Measurements from ENCODE around the gene TSPOAP1.

The TSPOAP1 gene

GRCh38 chr17:58339755-58340404 is 11.3 kb upstream of the TSPOAP1 start:
- no peak for DNase-seq

GRCh38 chr17:58338841-58339754 is 10.5 kb upstream of the TSPOAP1 start:
- DNase-seq: peak in 1 of 4 experiments; percentile 34

GRCh38 chr17:58338454-58338840 is 9.9 kb upstream of the TSPOAP1 start:
- no peak for DNase-seq

GRCh38 chr17:58337600-58338453 is 9.2 kb upstream of the TSPOAP1 start:
- DNase-seq: peak; percentile 79 to 84 (median 82)

GRCh38 chr17:58337210-58337599 is 8.6 kb upstream of the TSPOAP1 start:
- peak in 1 of 4 experiments; percentile 28 for DNase-seq

GRCh38 chr17:58336456-58337209 is 8.0 kb upstream of the TSPOAP1 start:
- no peak for DNase-seq

- DNase-seq: peak in 2 of 4 experiments; percentile 41 to 49
Measured at GRCh38 chr17:58335779-58336455, 7.3 kb upstream of the TSPOAP1 start.

GRCh38 chr17:58335061-58335731 is 6.6 kb upstream of the TSPOAP1 start:
- no peak for DNase-seq

GRCh38 chr17:58334661-58335060 is 6.1 kb upstream of the TSPOAP1 start:
- no peak for DNase-seq

- DNase-seq: no peak
Measured at GRCh38 chr17:58334256-58334655, 5.7 kb upstream of the TSPOAP1 start.

GRCh38 chr17:58333736-58334207 is 5.2 kb upstream of the TSPOAP1 start:
- DNase-seq: no peak

- peak in 2 of 4 experiments; percentile 21 to 23 for DNase-seq
Measured at GRCh38 chr17:58332778-58333735, 4.5 kb upstream of the TSPOAP1 start.

- peak; percentile 87 to 91 (median 88) for DNase-seq
Measured at GRCh38 chr17:58331815-58332777, 3.5 kb upstream of the TSPOAP1 start.

GRCh38 chr17:58330997-58331814 is 2.6 kb upstream of the TSPOAP1 start:
- DNase-seq: peak; percentile 56 to 69 (median 60)

GRCh38 chr17:58330538-58330996 is 2.0 kb upstream of the TSPOAP1 start:
- no peak for DNase-seq

- DNase-seq: no peak
Measured at GRCh38 chr17:58329810-58330537, 1.4 kb upstream of the TSPOAP1 start.
